ENCODE results near the gene DLG1. TPM values are rescaled to one million over a fixed set of nuclear protein-coding genes. Genes with fewer than 3 reads are reported as not detected.

DLG1 gene
- total RNA-seq, 1 donor from 2014 or later: 77.5 TPM

DNA sequence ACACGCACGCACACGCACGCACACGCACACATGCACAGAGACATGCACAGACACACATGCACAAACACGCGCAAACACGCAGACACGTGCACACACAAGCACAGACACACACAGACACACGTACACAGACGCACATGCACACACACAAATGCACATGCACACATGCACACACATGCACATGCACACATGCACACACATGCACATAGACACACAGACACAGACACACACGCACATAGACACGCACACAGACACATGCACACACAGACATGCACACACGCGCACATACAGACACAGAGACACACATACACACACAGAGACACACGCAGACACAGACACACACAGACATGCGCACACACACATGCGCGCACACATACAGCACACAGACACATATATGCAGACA lies 303.4 kb downstream of the DLG1 start:
- TF ChIP-seq, protein P1, sequence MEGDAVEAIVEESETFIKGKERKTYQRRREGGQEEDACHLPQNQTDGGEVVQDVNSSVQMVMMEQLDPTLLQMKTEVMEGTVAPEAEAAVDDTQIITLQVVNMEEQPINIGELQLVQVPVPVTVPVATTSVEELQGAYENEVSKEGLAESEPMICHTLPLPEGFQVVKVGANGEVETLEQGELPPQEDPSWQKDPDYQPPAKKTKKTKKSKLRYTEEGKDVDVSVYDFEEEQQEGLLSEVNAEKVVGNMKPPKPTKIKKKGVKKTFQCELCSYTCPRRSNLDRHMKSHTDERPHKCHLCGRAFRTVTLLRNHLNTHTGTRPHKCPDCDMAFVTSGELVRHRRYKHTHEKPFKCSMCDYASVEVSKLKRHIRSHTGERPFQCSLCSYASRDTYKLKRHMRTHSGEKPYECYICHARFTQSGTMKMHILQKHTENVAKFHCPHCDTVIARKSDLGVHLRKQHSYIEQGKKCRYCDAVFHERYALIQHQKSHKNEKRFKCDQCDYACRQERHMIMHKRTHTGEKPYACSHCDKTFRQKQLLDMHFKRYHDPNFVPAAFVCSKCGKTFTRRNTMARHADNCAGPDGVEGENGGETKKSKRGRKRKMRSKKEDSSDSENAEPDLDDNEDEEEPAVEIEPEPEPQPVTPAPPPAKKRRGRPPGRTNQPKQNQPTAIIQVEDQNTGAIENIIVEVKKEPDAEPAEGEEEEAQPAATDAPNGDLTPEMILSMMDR (IDR thresholded peaks at IDR 0.05): no peak
- ATAC-seq (no peak), DNase-seq (no peak)
- Histone ChIP-seq H3K9me3 (no peaks in the 10 kb centered on the region), H3K4me1 (no peaks in the 10 kb centered on the region), H3K4me3 (no peak overlapping the region), H3K27ac (no peak overlapping the region), H3K27me3 (no peaks in the 10 kb centered on the region), H3K36me3 (no peaks in the 10 kb centered on the region)
- intact Hi-C loops (cut with DNase I): no loop called here

DNA sequence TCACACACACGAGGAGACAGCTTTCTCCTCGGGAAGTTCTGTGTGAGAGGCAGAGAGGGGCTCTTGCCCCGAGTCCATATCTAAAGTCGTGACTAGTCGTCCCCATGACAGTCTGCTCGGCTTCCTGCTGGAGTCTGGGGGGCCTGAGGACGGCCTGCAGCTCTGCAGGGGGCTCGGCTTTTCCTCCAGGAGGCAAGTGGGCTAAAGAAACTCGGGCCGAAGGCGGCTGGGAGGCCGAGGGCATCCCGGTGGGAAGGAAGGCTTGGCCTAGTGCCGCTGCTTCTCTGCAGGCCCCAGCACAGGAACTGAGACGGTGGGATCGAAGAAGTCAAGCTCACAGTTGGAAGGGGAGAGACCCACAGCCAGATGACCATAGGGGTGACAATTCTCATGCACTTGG lies 304.4 kb downstream of the DLG1 start:
- DNase-seq: peak; percentile 55
- no peaks in the 10 kb centered on the region for H3K36me3 ChIP-seq
- intact Hi-C loops (cut with DNase I): no loop called here

More for the DNA sequence above, 304.4 kb downstream of the DLG1 start:
- no peak overlapping the region for H3K27ac ChIP-seq
- ATAC-seq: no peak
- no peaks in the 10 kb centered on the region for H3K4me1 ChIP-seq
- no peaks in the 10 kb centered on the region for H3K9me3 ChIP-seq
- no peak overlapping the region for H3K4me3 ChIP-seq
- TF ChIP-seq, protein P1 (IDR thresholded peaks at IDR 0.05): no peak
- H3K27me3 ChIP-seq: no peaks in the 10 kb centered on the region

Small RNA genes lying within 50 kb of the gene (microRNA-seq; reads per million reads assigned to microRNA genes)
- not detected for gene MIR4797 (ENCODE audit: borderline microRNAs expressed)
